NCI-H82 (cell line): ENCODE data around the gene TNFRSF12A.

Source experiments
- DNase-seq: peaks from one replicate; lab custom pipeline; 2025; lab: John Stamatoyannopoulos, UW

TNFRSF12A gene

DNA sequence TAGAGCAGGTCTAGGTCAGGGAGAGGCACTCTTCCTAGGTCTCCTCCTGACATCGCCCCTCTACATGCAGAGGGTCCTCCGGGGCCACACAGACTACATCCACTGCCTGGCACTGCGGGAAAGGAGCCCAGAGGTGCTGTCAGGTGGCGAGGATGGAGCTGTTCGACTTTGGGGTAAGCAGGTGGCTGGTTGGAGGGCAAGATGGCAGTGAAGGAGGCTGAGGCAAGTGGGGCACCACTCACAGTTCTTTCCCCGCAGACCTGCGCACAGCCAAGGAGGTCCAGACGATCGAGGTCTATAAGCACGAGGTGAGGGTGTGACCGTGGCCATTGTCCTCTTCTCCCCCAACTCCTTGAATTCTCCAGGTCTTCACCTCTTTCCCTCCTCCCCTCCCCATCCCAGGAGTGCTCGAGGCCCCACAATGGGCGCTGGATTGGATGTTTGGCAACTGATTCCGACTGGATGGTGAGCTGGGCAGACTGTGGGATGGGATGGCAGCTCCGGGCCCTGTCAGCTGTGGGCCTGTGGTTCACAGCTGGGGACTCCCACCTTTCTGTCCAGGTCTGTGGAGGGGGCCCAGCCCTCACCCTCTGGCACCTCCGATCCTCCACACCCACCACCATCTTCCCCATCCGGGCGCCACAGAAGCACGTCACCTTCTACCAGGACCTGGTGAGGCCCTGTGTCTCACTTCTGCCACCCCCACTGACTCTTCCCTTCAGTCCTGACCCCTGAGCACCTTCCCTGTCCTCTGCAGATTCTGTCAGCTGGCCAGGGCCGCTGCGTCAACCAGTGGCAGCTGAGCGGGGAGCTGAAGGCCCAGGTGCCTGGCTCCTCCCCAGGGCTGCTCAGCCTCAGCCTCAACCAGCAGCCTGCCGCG lies 6.7 kb downstream of the TNFRSF12A start:
- DNase-seq: no peak

DNA sequence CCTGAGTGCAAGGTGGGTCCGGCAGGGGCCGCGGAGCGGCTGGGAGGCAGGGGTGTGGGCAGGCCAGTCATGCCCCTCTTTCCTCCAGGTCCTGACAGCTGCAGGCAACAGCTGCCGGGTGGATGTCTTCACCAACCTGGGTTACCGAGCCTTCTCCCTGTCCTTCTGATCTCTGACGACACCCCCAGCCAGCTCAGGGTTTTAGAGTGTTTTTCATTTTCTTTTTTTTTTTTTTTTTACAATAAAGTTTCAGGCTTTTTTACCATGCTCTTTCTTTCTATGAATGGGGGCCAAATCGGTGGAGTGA lies 7.3 kb downstream of the TNFRSF12A start:
- no peak for DNase-seq

DNA sequence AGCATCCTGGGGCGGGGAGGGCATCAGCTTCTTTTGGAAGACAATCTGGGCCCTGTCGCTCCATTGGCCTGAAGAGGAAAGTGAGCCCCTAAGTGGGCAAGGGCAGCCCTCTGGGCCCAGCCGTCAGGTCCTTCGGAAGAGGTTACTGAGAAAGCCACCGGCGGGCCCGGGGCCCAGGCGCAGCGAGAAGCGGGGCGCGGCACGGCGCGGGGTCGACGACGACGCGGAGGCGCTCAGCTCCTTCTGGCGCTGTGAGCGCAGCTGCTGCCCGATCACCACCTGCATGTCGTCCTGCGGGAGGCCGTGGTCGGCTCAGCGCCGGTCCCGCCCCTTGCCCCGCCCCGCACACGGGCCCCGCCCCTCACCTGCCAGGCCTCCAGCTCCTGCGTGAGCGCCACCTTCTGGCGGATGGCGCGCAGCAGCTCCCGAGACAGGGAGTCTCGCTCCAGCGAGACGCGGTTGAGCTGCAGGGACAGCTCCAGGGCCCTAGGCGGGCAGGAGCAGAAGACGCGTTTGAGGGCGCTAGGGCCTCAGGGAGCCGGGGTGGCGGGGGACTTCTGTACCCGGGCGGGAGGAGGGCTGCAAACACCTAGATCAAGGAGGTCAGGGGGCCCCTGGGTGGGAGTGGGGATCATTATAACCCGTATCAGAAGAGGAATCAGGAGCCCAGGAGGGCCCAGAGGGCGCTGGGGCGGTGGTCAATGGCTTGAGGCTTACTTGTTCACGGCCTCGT lies 8.0 kb downstream of the TNFRSF12A start:
- DNase-seq: peak; percentile 93

DNA sequence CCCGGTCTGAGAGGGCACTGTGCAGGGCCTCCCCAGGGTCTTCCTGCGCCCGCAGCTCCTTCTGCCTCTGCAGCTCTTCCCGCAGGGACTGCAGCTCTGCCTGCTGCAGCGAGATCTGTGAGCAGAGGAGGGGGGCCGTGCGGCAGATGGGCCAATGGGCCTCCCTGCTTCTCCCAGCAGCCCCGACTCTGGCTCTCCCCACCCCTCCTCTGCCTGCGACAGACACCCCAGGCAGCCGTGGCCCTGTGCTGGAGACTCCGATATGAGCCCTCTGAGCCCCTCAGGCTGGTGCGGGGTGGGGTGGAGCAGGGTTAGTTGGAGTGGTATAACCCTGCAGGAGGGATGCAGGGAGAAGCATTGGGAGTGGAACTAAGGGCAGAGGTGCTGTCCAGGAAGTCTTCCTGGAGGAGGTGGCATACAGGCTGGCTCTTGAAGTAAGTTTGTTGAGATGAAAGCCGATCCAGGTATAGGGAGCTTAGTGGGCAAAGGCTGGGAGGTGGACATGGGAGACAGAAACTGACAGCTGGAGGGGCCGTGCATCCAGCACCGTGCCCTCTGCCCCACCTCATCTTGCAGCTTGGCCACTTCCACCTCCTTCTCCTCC lies 8.7 kb downstream of the TNFRSF12A start:
- DNase-seq: peak; percentile 54

DNA sequence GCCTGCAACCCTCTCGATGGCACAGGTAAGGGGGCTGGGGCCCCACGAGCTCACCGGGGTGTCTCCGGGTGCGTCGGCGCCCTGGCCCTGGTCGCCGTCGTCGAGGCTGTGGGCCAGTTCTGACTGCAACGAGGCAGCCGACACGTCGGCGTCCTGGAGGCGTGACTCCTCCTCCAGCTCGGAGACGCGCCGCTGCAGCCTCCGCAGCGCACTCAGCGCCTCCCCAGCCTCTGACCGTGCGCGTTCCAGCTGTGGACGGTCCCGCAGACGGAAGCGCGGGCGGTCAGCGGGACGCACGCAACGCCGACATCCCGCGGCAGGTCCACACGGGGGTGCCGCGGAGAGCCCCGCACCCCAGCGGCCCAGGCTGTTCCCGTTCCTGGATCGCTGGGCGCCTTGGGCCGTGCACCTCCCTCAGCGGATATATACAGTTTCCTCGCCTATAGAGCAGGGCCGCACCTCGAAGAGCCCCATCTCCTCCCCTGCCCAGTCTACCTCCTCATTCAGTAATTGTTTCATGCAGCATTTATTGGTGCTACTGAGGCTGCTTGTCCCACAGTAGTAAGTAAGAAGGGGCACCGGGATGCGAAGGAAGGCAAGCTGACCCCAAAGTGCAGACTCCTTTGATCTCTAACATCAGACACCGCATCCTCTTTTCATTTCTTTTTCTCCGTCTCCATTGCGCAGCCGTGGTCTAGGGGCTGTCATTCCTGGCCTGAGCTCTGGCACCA lies 9.5 kb downstream of the TNFRSF12A start:
- peak; percentile 36 for DNase-seq

DNA sequence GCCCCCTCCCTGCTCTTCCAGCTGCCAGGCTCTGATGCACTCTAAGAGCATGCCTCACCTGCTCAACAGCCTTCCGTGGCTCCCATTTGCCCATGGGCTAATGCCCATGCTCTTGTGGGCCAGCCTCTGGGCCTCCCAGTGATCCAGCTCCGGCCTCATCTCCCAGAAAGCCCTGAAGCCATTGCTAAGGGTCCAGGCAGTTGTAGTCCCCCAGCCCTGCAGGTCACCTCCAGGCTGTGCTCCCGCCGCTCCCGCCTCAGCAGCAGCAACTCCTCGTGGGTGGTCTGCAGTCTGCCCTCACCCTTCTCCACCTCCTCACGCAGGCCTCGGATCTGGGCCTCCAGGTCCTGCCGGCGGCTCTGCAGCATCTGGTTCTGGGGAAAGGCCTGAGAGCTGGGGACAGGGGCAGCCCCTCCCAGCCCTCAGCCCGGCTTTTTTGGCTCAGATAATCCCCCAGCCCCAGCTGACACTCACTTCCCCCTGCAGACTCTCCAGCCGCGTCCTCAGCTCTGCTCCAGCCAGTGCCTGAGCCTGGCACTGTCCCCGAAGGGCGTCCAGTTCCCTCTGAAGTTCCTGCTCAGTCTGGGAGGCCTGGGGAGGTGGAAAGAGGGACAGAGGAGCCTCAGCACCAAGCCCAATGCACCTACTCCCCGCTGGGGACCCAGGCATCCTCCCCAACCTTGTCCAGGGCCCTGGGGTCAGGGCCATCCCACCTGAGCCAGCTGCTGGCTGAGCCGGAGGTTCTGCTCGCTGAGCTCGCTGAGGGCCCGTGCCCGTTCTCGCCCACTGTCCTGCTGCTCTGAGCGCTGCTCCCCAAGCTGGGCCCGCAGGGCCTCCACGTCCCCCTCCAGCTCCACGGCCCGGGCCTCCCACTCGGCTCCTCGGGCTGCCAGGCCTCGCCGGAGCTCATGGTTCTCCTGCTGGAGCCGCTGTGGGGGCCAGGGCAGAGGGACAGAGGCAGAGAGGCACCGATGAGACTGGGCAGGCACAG lies 10.3 kb downstream of the TNFRSF12A start:
- DNase-seq: peak; percentile 50

DNA sequence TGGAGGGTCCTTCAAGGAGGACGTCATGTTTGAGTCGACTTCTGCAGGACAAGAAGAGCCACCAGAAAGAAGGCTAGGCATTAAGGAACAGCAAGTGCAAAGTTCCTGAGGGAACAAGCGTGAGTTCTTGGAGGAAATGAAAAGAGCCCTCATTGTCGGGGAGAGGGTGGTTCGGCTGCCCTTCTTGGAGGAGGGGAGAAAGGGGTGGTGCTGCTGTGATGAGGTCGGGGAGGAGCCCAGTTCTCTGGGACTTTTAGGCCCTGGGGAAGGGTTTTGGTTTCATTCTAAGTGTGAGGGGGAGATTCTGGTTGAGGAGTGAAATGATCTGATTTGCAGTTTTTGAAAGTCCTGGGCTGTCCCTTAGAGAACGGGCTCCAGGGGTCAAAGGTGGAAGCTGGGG lies 12.5 kb downstream of the TNFRSF12A start:
- no peak for DNase-seq

DNA sequence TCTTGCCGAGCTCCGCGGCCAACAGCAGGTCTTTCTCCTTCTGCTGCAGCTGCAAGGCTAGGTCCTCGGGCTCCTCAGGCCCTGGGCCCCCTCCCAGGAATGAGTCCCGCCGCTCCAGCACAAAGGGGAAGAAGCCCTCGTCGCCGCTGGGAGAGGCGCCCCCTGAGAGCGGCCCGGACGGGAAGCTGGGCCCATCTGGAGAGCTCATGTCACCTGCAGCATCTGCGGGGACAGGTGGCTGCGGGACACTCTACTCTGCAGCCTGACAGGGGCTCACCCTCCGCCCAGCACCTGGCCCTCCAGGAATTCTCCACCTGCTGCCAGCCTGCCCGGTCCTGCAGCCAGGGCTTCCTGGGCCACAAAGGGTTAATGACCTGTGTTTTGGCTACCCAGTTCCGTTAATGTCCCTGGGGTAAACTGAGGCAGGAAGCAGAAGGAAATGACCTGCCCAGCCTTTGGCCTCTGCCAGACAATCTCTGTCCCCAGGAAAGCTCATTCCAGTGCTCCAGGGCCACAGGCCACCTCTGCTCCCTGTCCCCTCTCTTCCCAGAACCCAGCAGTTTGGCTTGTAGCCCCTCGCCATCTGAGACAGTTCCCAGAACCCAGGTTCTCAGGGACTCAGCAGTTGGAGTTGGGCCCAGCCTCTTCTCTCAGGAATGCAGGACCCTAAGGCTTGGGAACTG lies 15.3 kb downstream of the TNFRSF12A start:
- DNase-seq: no peak

DNA sequence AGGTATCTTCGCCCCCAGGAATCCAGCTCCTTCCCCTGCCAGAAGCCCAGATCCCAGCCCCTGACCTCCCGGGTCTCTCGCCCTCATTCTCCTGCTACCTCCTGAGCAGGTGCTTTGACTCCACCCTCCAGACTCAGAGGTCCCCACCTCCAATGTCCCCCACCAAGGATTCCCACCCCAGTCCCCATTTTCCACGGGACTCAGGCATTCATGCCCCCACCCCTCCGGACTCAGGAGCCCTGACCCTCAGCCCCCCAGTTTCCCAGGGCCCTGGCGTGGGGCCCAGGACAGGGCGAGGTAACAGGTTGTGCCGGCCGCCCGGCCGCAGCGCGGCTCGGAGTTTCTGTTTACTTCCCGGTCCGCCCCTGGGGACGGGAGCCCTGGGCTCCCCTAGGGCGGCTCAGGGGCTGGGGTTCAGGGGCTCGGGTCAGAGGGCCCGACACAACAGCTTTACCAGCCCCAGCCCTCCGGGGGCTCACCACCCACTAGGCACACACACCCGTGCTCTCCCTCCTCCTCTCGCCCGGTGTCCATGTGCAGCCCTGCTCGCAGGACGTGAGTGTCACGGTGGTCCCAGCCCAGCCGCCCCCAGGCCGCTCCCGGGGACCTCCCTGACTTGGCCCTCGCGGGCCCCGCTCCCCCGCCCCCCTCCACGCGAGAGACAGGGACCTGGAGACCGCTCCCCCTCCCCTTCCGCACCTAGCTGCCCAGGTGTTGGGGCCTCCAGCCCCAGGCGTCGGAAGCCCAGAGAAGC lies 16.0 kb downstream of the TNFRSF12A start:
- DNase-seq: no peak

DNA sequence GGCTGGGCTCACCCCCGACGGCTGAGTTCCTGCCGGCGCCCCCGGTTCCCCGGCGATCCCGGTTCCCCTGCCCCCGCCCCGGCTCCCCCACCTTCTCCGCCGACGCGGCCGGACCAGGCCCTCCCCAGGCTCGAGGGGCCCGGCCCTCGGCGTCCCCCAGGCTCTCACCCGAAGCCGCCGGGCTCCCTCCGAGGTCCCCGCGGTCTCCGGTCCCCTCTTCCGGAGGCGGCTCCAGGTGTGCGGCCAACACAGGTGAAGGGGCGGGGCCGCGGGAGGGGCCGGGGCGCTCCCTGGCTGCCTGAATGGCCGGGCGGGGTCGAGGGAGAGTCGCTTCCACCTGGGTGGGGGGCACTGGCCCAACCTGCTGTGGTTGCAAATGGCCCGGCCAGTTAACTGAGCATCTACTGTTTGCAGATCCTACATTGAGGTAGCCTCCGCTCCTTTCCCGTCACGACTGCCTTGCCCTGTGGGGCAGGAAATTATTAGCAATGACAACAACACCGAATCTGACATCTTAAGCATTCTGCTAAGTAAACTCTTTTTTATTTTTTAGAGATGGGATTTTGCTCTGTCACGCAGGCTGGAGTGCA lies 16.7 kb downstream of the TNFRSF12A start, which contains the start of gene BICDL2:
Gene BICDL2, minus strand, starts transcription at position 219 of the 590 bp plus-strand sequence. CDS start 1,448 bp downstream, outside the sequence.
- no peak for DNase-seq

DNA sequence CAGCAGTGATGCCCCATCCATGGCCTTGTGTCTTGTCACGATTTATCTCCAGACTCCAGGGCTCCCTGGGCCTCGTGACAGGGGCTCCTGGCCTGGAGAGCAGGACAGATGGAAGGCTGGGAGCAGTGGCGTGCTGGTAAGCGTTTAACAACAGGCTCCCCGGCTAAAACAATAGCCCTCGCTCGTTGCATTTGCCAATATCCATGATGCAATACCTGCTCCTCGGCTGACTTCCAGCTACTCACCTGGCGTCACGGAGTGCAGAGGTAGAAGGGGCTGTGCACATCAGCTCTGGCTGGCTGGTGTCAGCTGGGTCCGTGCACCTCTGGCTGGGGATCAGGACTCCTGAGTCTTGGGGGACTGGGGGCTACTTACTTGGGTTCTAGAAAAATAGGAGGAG lies 18.1 kb downstream of the TNFRSF12A start:
- peak; percentile 50 for DNase-seq

DNA sequence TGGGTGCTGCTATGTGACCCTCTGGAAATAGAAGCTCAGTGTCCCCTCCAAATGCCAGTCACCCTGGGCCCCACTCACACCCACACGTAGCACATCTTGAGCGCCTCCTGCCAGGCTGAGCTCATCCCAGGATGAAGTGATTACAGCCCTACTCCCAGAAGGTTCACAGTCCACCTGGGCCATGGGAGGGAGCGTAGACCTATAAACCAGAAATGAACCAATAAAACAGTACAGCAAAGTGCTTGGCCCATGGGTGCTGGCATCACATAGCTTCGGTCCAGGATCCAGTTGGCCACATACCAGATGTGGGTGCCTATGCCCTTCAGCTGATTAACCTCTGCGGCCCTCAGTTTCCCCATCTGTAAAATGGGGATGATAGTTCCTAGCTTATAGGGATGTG lies 18.7 kb downstream of the TNFRSF12A start:
- no peak for DNase-seq

DNA sequence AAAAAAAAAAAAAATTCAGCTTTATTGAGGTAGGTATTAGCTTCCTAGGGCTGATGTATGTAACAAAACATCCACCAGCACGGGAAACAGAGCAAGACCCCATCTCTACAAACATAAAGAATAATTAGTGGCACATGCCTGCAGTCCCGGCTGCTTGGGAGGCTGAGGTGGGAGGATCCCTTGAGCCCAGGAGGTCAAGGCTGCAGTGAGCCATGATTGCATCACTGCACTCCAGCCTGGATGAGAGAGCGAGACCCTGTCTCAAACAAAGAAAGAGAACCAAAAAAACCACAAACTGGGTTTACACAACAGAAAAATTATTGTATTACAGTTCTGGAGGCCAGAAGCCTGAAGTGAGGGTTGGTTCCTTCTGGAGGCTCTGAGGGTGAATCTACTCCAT lies 22.2 kb downstream of the TNFRSF12A start:
- DNase-seq: no peak

DNA sequence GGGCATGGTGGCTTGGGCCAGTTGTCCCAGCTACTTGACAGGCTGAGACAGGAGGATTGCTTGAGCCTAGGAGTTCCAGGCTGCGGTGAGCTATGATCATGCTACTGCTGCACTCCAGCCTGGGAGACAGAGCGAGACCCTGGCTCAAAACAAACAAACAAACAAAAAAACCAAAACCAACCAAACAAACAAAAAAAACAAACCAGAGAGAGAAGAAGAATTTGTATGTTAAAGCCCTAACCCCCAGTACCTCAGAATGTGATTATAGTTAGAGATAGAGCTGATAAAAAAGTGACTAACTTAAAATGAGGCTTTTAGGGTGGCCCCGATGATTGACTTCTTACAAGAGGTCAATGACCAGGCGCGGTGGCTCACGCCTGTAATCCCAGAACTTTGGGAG lies 24.5 kb downstream of the TNFRSF12A start:
- no peak for DNase-seq

DNA sequence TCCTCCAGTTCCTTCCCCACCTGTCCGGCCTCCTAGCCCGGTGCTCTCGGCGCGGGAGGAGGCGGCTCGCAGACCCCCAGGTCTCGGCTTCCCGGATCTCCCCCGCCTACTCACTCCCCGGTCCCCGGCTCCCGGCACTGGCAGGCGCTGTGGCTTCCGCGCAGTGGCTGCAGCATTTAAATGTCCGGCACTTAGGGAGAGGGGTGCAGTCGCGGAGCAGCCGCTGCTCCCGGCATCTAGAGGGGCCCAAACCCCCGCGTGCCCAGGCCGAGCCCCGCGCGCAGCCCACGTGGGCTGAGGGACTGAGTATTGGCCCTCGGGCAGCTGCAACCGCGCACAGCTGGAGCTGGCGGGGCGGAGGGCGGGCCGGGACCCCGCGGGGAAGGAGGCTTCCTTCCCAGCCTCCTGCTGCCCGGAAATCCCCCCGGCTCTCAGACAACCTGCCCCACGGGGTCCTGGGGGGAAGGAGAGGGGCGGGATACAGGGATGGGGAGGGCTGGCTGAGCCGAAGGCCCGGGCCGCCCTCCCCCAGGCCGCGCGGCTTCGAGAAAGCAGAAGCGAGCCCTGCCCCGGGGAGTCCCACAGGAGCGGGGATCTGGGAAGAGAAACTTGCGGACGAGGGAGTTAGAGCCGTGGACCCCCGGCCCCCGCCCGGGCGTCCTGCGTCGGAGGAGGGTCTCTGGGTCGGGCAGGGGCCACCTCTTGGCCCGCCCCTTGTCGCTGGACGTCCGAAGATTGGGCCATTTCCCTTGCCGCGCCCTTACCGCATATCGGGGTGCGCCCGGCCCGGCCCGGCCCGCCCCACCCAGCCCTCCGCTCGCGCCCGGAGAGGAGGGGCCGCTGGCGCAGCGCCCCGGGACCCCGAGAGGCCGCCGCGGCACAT lies 25.8 kb downstream of the TNFRSF12A start, which contains the start of gene MMP25:
Gene MMP25, plus strand, starts transcription at position 804 of the 883 bp plus-strand sequence. CDS start 357 bp downstream, outside the sequence.
- DNase-seq: no peak

DNA sequence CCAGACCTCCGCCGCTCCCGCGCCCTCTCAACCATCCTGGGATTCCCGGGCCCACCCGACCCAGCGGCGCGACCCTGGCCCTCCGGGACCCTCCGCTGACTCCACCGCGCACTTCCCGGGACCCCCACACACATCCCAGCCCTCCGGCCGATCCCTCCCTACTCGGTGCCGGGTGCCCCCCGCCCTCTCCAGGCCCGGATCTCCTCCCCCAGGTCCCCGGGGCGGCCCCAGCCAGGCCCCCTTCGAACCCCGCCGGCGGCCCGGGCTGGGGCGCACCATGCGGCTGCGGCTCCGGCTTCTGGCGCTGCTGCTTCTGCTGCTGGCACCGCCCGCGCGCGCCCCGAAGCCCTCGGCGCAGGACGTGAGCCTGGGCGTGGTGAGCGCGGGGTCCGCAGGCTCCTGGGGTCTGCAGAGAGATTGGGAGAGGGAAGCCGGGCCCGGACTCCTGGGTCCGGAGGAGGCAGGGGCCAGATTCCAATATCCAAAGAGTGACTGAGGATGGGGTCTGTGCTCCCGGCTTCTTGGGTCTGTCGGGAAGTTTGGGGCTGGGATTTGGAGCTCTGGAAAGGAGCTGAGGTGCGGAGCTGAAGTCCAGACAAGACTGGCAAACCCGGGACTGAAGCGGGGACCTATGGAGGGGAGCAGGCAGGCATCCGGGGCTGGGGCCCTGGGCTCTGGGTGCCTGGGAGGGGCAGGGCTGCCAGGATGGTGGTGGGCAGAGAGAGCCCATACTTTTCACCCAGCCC lies 26.6 kb downstream of the TNFRSF12A start:
- no peak for DNase-seq

DNA sequence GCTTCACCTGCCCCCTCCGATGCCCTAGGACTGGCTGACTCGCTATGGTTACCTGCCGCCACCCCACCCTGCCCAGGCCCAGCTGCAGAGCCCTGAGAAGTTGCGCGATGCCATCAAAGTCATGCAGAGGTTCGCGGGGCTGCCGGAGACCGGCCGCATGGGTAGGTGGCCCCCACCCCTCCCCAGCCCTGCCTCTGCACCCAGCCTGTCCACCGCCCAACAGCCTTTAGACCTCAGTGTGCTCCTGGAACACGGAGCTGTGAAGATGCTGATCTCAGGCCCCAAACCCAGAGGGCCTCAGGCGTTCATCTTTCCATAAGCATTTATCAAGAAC lies 27.2 kb downstream of the TNFRSF12A start:
- DNase-seq: peak; percentile 24
